Psoas muscle (tissue), 8 donors: ENCODE results near the gene LAMC1. TPM values are rescaled to one million over a fixed set of nuclear protein-coding genes. Genes with fewer than 3 reads are reported as not detected.

ENCODE experiments used
- ATAC-seq, 4 donors: fragments of 200-7000 bp; cut with Tn5 transposase; one replicate each; pipeline ENCODE4 v1.9.1; 2020; ENCODE audit warnings: moderate library complexity in 3 of 4, mild to moderate bottlenecking in 2 of 4
- DNase-seq, 2 donors: peaks; one replicate each; pipeline ENCODE4 v3.0.0-alpha.2; 2020
- H3K27ac ChIP-seq: fragments of 200-600 bp; one replicate; pipeline ENCODE4 v1.8.0; 2022
- H3K27me3 ChIP-seq, 3 donors: fragments of 200-600 bp in 1 of 3; one replicate each; pipeline versions ENCODE4 v1.6.1 to v1.8.0; 2013 to 2022; ENCODE audit warnings: low read length in 2 of 3, mild to moderate bottlenecking in 2 of 3, moderate library complexity in 1 of 3; ENCODE audit not compliant: insufficient read depth in 3 of 3
- H3K36me3 ChIP-seq, 2 donors: fragments of 200-600 bp in 1 of 2; one replicate each; pipeline versions ENCODE4 v1.6.1 to v1.8.0; 2013 to 2022; ENCODE audit warnings: low read depth in 1 of 2, mild to moderate bottlenecking in 1 of 2, moderate library complexity in 1 of 2; ENCODE audit not compliant: insufficient read depth in 1 of 2
- H3K4me1 ChIP-seq: fragments of 200-600 bp; one replicate; pipeline ENCODE4 v1.8.0; 2022
- H3K4me3 ChIP-seq: fragments of 200-600 bp; one replicate; pipeline ENCODE4 v1.8.0; 2022; ENCODE audit warnings: mild to moderate bottlenecking
- H3K9me3 ChIP-seq: fragments of 200-600 bp; one replicate; pipeline ENCODE4 v1.8.0; 2022
- WGBS, 3 donors: extraction: QIAGEN DNeasy Blood & Tissue Kit; methylation state at CpG; one replicate each; pipeline versions ENCODE4 v1.1.6 to v1.1.7; 2013; 5-methylcytosine and 5-hydroxymethylcytosine counted together
- intact Hi-C, 2 donors: fragments of 100-400 bp; cut with DNase I; formaldehyde crosslinking; loops; one replicate each; pipeline versions ENCODE4 v1.11.0 to v1.14.2; 2022
- polyA plus RNA-seq, 3 donors: library from polyadenylated mRNA; stranded (reverse); fragments of 200-250 nt; gene quantifications; one replicate each; pipeline ENCODE4 v1.2.3, GENCODE V29; 2013
- total RNA-seq, 4 donors: library from RNA; stranded (reverse); fragmentation: NEBNext Ultra II Directional in 2 of 4; extraction: Animal tissue kit (Norgen Biotek cat#: 25700) in 2 of 4; gene quantifications; one replicate each; pipeline versions ENCODE4 v1.2.1 to v1.2.4, GENCODE V29; 2021 to 2023
- TF ChIP-seq, protein P1 (sequence below): fragments of 200-600 bp; IDR thresholded peaks from one replicate; pipeline ENCODE4 v1.8.0; 2022; ENCODE audit warnings: antibody characterized with exemption
- donor health status: healthy with polysubstance abuse.
- donor health status: DM: no; HTN: no; CAD: no; lungs with moderate emphysema.
- donor health status: Bipolar disorder and iron deficiency.
- donor health status: healthy.
- donor health status: DM: yes; HTN: yes; CAD: no.
- donor health status: DM: no; HTN: no; CAD: no.
- donor health status: DM: no; HTN: no; CAD: no.
- donor health status: DM: yes; HTN: yes; CAD: no.

LAMC1 gene
- total and polyA plus RNA-seq, 7 donors, result 28.0 to 94.4 (median 71.4) TPM

DNA sequence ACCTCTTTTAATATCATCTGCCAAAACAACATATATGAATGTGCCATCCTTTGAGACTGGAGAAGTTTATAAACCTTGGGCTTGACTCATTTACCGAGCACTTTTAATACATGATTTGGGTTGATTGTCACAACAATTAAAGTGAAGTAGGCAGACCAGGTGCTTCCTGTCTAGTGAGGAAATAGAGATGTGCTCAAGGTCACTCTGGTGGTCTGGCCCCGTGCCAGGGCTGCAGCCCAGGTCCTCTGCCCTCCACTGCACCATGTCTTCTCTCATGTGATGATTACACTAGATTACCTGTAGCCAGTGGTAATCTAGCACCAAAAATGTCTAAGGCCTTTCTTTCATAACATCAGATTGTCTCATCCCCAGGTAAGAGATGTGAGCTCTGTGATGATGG lies 101.0 kb downstream of the LAMC1 start:
- Histone ChIP-seq H3K9me3 (no peaks in the 10 kb centered on the region), H3K4me1 (no peaks in the 10 kb centered on the region), H3K36me3 (peaks cover 26 to 99% of the 10 kb centered on the region in 2 donors), H3K4me3 (no peak overlapping the region), H3K27ac (no peak overlapping the region), H3K27me3 (no peaks in the 10 kb centered on the region)
- ATAC-seq (peak in 2 of 4 donors; percentile 34 to 49), DNase-seq (no peak)
- WGBS, 3 donors, result 66 to 73% (median 67%) methylated on average over 2 of the region's 2 CpGs
- intact Hi-C loops, result loop anchor here in 1 of 2 donors (10.0 kb wide), 1 partner anchor 239 kb away; no protein-coding TSS in a partner anchor
- TF ChIP-seq, protein P1, sequence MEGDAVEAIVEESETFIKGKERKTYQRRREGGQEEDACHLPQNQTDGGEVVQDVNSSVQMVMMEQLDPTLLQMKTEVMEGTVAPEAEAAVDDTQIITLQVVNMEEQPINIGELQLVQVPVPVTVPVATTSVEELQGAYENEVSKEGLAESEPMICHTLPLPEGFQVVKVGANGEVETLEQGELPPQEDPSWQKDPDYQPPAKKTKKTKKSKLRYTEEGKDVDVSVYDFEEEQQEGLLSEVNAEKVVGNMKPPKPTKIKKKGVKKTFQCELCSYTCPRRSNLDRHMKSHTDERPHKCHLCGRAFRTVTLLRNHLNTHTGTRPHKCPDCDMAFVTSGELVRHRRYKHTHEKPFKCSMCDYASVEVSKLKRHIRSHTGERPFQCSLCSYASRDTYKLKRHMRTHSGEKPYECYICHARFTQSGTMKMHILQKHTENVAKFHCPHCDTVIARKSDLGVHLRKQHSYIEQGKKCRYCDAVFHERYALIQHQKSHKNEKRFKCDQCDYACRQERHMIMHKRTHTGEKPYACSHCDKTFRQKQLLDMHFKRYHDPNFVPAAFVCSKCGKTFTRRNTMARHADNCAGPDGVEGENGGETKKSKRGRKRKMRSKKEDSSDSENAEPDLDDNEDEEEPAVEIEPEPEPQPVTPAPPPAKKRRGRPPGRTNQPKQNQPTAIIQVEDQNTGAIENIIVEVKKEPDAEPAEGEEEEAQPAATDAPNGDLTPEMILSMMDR, result no peak

DNA sequence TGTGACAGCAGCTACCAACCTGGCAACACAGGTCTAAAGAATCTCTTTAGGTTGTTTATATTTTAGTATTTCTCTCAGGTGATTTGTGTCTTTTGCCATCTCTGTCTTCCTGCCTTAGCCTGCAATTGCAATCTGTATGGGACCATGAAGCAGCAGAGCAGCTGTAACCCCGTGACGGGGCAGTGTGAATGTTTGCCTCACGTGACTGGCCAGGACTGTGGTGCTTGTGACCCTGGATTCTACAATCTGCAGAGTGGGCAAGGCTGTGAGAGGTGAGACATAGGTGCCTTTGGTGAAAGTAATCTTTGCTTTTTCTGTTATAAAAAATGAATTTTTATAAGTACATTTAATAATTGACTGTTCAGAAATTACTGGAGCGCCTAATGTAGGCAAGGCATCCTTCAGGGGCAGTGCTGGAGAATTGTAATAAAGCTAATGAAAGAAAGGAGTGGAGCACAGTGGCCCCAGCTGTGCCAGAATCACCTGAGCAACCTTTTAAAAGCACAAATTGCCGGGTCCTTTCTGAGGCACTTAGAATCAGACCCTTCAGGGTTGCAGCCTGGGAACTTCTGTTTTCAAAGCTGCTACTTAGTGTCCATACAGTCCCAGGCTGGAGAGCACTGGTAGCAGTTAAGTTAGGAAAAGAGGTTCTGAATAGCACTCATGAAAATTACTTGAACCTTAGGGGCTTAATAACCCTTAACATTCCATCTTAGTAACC lies 102.2 kb downstream of the LAMC1 start:
- no peak overlapping the region for H3K27ac ChIP-seq
- H3K36me3 ChIP-seq, result peaks cover 26 to 99% of the 10 kb centered on the region in 2 donors
- ATAC-seq (no peak), DNase-seq (no peak)
- TF ChIP-seq, protein P1, result no peak
- H3K9me3 ChIP-seq, result no peaks in the 10 kb centered on the region
- intact Hi-C loops, result loop anchor here in 1 of 2 donors (10.0 kb wide), 1 partner anchor 241 kb away; no protein-coding TSS in a partner anchor
- H3K27me3 ChIP-seq, result no peaks in the 10 kb centered on the region
- WGBS, 3 donors, result 74 to 82% (median 79%) methylated on average over 5 of the region's 5 CpGs
- no peak overlapping the region for H3K4me3 ChIP-seq
- H3K4me1 ChIP-seq, result no peaks in the 10 kb centered on the region

DNA sequence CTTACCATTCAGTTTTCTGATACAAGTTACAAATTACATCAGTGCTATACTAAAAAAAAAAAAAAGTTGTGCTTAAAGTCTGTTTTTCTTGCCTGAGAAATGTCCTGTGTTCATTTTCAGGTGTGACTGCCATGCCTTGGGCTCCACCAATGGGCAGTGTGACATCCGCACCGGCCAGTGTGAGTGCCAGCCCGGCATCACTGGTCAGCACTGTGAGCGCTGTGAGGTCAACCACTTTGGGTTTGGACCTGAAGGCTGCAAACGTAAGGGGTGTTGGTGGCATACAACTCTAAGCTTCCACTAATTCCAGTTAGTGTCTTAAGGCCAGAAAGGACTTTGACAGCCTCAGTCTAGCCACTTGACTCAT lies 102.8 kb downstream of the LAMC1 start:
- Histone ChIP-seq H3K4me1 (no peaks in the 10 kb centered on the region), H3K4me3 (no peak overlapping the region), H3K9me3 (no peaks in the 10 kb centered on the region), H3K27me3 (no peaks in the 10 kb centered on the region), H3K36me3 (peaks cover 26 to 99% of the 10 kb centered on the region in 2 donors), H3K27ac (no peak overlapping the region)
- 89 to 94% (median 92%) methylated on average over 5 of the region's 5 CpGs for WGBS, 3 donors
- no peak for DNase-seq
- intact Hi-C loops, result loop anchor here in 1 of 2 donors (10.0 kb wide), 1 partner anchor 241 kb away; no protein-coding TSS in a partner anchor
- ATAC-seq, result no peak
- TF ChIP-seq, protein P1, result no peak

DNA sequence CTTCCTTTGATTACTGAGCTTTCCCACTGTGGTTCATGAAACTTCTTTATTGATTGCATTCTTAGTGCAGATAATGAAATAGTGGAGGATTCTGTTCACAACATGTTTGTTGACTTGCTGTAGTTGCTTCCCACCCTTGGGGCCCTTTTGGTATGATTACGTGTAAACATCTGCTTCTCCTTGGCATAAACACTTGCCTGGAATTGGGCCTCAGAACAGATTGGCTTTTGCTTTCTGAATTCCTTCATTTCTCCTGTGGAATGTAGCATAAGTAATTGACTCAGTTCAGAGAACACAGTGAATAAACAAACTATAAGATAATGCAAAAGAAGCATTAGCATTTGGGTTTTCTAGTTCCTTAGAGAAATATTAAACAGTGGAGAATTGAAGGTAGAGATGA lies 103.3 kb downstream of the LAMC1 start:
- DNase-seq, result no peak
- 55 to 60% (median 56%) methylated on average over 1 of the region's 1 CpG for WGBS, 3 donors
- peaks cover 26 to 100% of the 10 kb centered on the region in 2 donors for H3K36me3 ChIP-seq
- intact Hi-C loops, result loop anchor here in 1 of 2 donors (10.0 kb wide), 1 partner anchor 242 kb away; no protein-coding TSS in a partner anchor
- no peaks in the 10 kb centered on the region for H3K9me3 ChIP-seq
- no peak for ATAC-seq
- TF ChIP-seq, protein P1, result no peak
- H3K4me1 ChIP-seq, result no peaks in the 10 kb centered on the region
- no peak overlapping the region for H3K27ac ChIP-seq
- no peak overlapping the region for H3K4me3 ChIP-seq
- no peaks in the 10 kb centered on the region for H3K27me3 ChIP-seq
